Measurements from ENCODE around the gene C1QTNF9.

DNA sequence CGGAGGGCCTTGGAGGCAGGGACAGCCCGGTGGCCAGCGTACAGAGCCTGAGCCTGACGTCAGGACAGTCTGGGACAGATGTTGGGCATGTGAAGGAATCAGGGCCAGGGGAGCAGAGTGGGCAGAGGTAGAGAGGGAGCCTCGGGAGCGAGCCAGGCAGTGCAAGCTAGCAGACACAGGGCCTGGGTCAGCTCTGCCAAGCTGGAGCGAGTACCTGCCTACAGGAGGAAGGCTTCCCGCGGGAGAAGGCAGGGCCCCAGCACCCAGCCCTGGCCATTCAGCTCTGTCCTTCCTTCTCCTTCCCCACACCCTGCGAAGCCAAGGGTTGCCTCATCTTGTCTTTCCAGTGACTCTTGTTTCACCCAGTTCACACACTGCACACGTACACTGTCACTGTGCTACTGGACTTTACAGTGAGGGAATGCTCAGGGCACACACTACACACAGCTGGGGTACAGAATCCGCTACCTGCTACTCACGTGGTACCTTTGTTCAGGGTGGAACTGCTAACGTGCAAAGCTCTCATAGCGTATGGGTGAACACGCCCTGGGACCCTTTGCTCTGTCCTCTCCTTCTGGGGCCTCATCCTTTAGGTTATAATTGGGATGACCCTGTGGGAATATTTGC is 9.8 kb upstream of the C1QTNF9 start:
- TF ChIP-seq POLR2A (IDR thresholded peaks at IDR 0.05; ENCODE audit: low read length) (no peak), GATA1 (IDR thresholded peaks at IDR 0.05; ENCODE audit: low read depth, low read length) (no peak)
